HCT116 (cell line): ENCODE data around the gene CST4. TPM values are rescaled to one million over a fixed set of nuclear protein-coding genes. Genes with fewer than 3 reads are reported as not detected.

ENCODE experiments used
- ATAC-seq: fragments of 200-7000 bp; cut with Tn5 transposase; 2 replicates; pipeline ENCODE4 v1.9.1; 2020; ENCODE audit warnings: mild to moderate bottlenecking, moderate library complexity
- BruUV-seq: library from RNA; stranded (reverse); fragments of 400-500 nt; replicated peaks from 2 replicates; lab custom pipeline; 2021; lab: Mats Ljungman, UMichigan
- CTCF ChIA-PET: fragments of 300-600 bp; sonication (Branson Sonifier 250); formaldehyde crosslinking; loops from one replicate; lab custom pipeline; 2021; ENCODE audit warnings: antibody characterized with exemption; lab: Charles Lee
- POLR2A ChIA-PET: fragments of 300-600, 350-600 bp; sonication (Branson Sonifier 250); formaldehyde crosslinking; loops from one replicate; lab custom pipeline; 2021; ENCODE audit warnings: antibody characterized with exemption; lab: Charles Lee
- RAD21 ChIA-PET, 2 experiments: fragments of 300-600 bp; sonication (Branson Sonifier 250); formaldehyde crosslinking; loops; one replicate each; lab custom pipeline; 2023; ENCODE audit warnings: low total read pairs in 2 of 2; ENCODE audit not compliant: uncharacterized antibody in 2 of 2, unreplicated experiment in 2 of 2, low non-redundant PET in 1 of 2; lab: Charles Lee
- DNase-seq: peaks from one replicate; pipeline ENCODE4 v3.0.0-alpha.2; 2010; ENCODE audit warnings: low read depth, low spot score
- H2AFZ ChIP-seq: fragments of 200-600 bp; shearing (Covaris generic), sonication (generic); 2 replicates; pipeline ENCODE4 v1.6.1; 2017; ENCODE audit warnings: low read depth, mixed run types, mixed read lengths, antibody characterized with exemption, low read length; ENCODE audit not compliant: poor library complexity, severe bottlenecking
- H3K27ac ChIP-seq: 2 replicates; pipeline ENCODE4 v1.5.1; 2012; ENCODE audit warnings: low read depth, low read length
- H3K27me3 ChIP-seq: fragments of 200-600 bp; sonication (generic); 2 replicates; pipeline ENCODE4 v1.6.1; 2016; ENCODE audit warnings: mixed run types, low read length, mixed read lengths; ENCODE audit not compliant: insufficient read depth
- H3K36me3 ChIP-seq, 2 experiments: fragments of 200-500 bp in 1 of 2; fragments of 200-600 bp in 1 of 2; sonication (Bioruptor generic) in 1 of 2; sonication (generic) in 1 of 2; 2 replicates each; pipeline versions ENCODE4 v1.5.1 to v1.6.1; 2014 to 2016; ENCODE audit warnings: low read length in 2 of 2, inconsistent platforms in 1 of 2, mixed read lengths in 1 of 2, mixed run types in 1 of 2; ENCODE audit not compliant: insufficient read depth in 2 of 2, control insufficient read depth in 1 of 2
- H3K4me1 ChIP-seq, 2 experiments: fragments of 200-600 bp in 1 of 2; sonication (generic) in 1 of 2; 2 replicates each; pipeline versions ENCODE4 v1.5.1 to v1.6.1; 2012 to 2017; ENCODE audit warnings: low read length in 2 of 2, inconsistent platforms in 1 of 2, mild to moderate bottlenecking in 1 of 2, mixed read lengths in 1 of 2, mixed run types in 1 of 2, moderate library complexity in 1 of 2; ENCODE audit not compliant: insufficient read depth in 2 of 2, control insufficient read depth in 1 of 2
- H3K4me2 ChIP-seq: fragments of 200-600 bp; sonication (generic); 2 replicates; pipeline ENCODE4 v1.6.1; 2017; ENCODE audit warnings: mixed run types, low read length, mixed read lengths
- H3K4me3 ChIP-seq, 2 experiments: fragments of 200-600 bp in 1 of 2; sonication (generic) in 1 of 2; replicated peaks in 1 of 2; 2 replicates each; pipeline ENCODE4 v1.5.1; 2011 to 2016; ENCODE audit warnings: low read length in 2 of 2, control low read depth in 1 of 2, low read depth in 1 of 2, mild to moderate bottlenecking in 1 of 2, mixed read lengths in 1 of 2, mixed run types in 1 of 2
- H3K79me2 ChIP-seq: fragments of 200-600 bp; sonication (generic); 2 replicates; pipeline ENCODE4 v1.6.1; 2017; ENCODE audit warnings: mild to moderate bottlenecking, mixed run types, low read length, moderate library complexity, mixed read lengths; ENCODE audit not compliant: insufficient read depth
- H3K9ac ChIP-seq: fragments of 200-600 bp; sonication (generic); 2 replicates; pipeline ENCODE4 v1.6.1; 2016; ENCODE audit warnings: low read length, mixed read lengths
- H3K9me2 ChIP-seq: fragments of 200-600 bp; sonication (generic), shearing (Covaris generic); 2 replicates; pipeline ENCODE4 v1.6.1; 2017; ENCODE audit warnings: mixed run types, mild to moderate bottlenecking, moderate library complexity; ENCODE audit not compliant: insufficient read depth
- H3K9me3 ChIP-seq, 2 experiments: fragments of 200-500 bp in 1 of 2; fragments of 200-600 bp in 1 of 2; sonication (Bioruptor generic) in 1 of 2; sonication (generic) in 1 of 2; 2 replicates each; pipeline ENCODE4 v1.6.1; 2014 to 2017; ENCODE audit warnings: low read length in 2 of 2, mixed read lengths in 2 of 2, inconsistent platforms in 1 of 2, low read depth in 1 of 2, mild to moderate bottlenecking in 1 of 2, mixed run types in 1 of 2, moderate library complexity in 1 of 2; ENCODE audit not compliant: control insufficient read depth in 1 of 2, insufficient read depth in 1 of 2
- H4K20me1 ChIP-seq: fragments of 200-600 bp; sonication (generic), shearing (Covaris generic); 2 replicates; pipeline ENCODE4 v1.6.1; 2017; ENCODE audit warnings: mixed run types, mild to moderate bottlenecking, moderate library complexity; ENCODE audit not compliant: insufficient read depth
- CBX3 ChIP-seq: IDR thresholded peaks from 2 replicates; pipeline ENCODE4 v1.6.1; 2012; ENCODE audit warnings: low read depth
- CTCF ChIP-seq, 3 experiments: fragments of 200-600 bp in 1 of 3; sonication (generic) in 1 of 3; IDR thresholded peaks in 2 of 3; conservative IDR thresholded peaks in 1 of 3; 2 replicates each; pipeline ENCODE4 v1.5.1; 2012 to 2017; ENCODE audit warnings: low read depth in 2 of 3, low read length in 2 of 3, antibody characterized with exemption in 1 of 3, borderline replicate concordance in 1 of 3, control low read depth in 1 of 3, mild to moderate bottlenecking in 1 of 3, mixed read lengths in 1 of 3, mixed run types in 1 of 3, moderate library complexity in 1 of 3; ENCODE audit not compliant: insufficient read depth in 1 of 3
- EZH2 ChIP-seq: fragments of 200-600 bp; sonication (generic); IDR thresholded peaks from 2 replicates; pipeline ENCODE4 v1.6.1; 2017; ENCODE audit warnings: antibody characterized with exemption, mixed run types
- FOSL1 ChIP-seq: IDR thresholded peaks from 2 replicates; pipeline ENCODE4 v1.6.1; 2012; ENCODE audit warnings: low read depth
- RAD21 ChIP-seq: IDR thresholded peaks from 2 replicates; pipeline ENCODE4 v1.6.1; 2012; ENCODE audit warnings: low read depth, mild to moderate bottlenecking
- SIN3A ChIP-seq: IDR thresholded peaks from 2 replicates; pipeline ENCODE4 v1.6.1; 2012; ENCODE audit warnings: low read depth
- SRF ChIP-seq: IDR thresholded peaks from 2 replicates; pipeline ENCODE4 v1.6.1; 2012; ENCODE audit warnings: low read depth
- intact Hi-C: fragments of 100-400 bp; cut with micrococcal nuclease; formaldehyde crosslinking; loops from 2 replicates; pipeline ENCODE4 v1.10.0; 2022
- total RNA-seq: library from RNA; stranded (reverse); gene quantifications from one replicate; pipeline ENCODE4 v1.2.1, GENCODE V29; 2021; ENCODE audit not compliant: unreplicated experiment
- TF ChIP-seq, protein P1 (sequence below): IDR thresholded peaks from 2 replicates; pipeline ENCODE4 v1.6.1; 2012

The CST4 gene
- total RNA-seq, 1 experiment from 2014 or later: not detected

DNA sequence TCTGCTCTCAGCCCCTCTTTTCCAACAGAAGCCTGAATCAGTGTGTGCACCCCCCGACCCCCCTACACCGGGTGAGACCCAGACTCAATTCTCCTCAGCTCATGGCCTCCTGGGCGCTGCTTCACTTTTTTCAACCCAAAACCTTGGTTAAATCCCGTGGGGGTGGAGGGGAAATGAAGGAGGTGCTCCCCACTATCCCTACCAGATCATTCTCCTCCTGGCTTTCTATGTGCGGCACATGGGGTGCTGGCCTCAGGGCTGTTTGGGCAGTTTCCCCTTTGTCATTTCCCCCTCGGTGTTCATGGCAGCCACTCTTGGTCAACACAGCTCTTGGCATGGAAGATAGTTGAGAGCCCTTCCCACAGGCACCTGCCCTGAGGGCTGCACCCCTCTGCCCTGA is 4.6 kb downstream of the CST4 start:
- no peaks in the 10 kb centered on the region for H3K79me2 ChIP-seq
- H3K9ac ChIP-seq: no peak overlapping the region
- H4K20me1 ChIP-seq: no peaks in the 10 kb centered on the region
- H3K4me1 ChIP-seq: no peaks in the 10 kb centered on the region
- ChIA-PET POLR2A (no interaction called here), CTCF (no interaction called here), RAD21 (no interaction called here)
- H3K9me3 ChIP-seq: no peaks in the 10 kb centered on the region
- 0 out of 2 replicates have a peak, but pooled peaks cover 4% of the 10 kb centered on the region for H3K27me3 ChIP-seq
- no peak overlapping the region for H2AFZ ChIP-seq
- no peak overlapping the region for H3K4me2 ChIP-seq
- ATAC-seq (no peak), DNase-seq (no peak)
- H3K4me3 ChIP-seq: no peak overlapping the region
- no peak for TF ChIP-seq SIN3A
- TF ChIP-seq FOSL1: no peak
- TF ChIP-seq RAD21: no peak
- no peak for TF ChIP-seq CBX3
- TF ChIP-seq EZH2: no peak
- H3K9me2 ChIP-seq: no peaks in the 10 kb centered on the region
- no peak overlapping the region for H3K27ac ChIP-seq
- no TSS peak for BruUV-seq
- H3K36me3 ChIP-seq: no peaks in the 10 kb centered on the region
- intact Hi-C loops: no loop called here

DNA sequence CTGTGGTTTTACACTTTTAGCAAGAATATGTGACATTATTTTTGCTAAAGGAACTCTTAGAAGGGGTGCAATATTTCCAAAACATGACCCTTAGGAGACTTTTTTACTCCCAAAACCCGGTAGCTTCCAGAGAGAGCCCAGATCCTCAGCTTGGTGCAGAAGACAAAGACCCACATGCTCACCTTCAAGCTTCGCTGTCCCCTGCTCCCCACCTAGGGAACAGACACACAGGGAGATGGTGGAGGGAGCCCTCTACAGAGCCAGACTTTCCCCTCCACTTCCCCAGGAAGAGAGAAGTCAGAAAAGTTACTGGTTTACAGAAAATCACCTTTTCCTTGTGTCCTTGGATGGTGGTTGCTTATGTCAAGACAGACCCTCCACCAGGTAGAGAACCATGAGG is 5.0 kb downstream of the CST4 start:
- H3K36me3 ChIP-seq: no peaks in the 10 kb centered on the region
- DNase-seq (no peak), ATAC-seq (no peak)
- no peaks in the 10 kb centered on the region for H3K4me1 ChIP-seq
- H3K9me3 ChIP-seq: no peaks in the 10 kb centered on the region
- H3K4me2 ChIP-seq: no peak overlapping the region
- ChIA-PET CTCF (no interaction called here), POLR2A (no interaction called here), RAD21 (no interaction called here)
- intact Hi-C loops: no loop called here
- H3K27ac ChIP-seq: no peak overlapping the region
- no TSS peak for BruUV-seq
- no peak overlapping the region for H2AFZ ChIP-seq
- H3K79me2 ChIP-seq: no peaks in the 10 kb centered on the region
- TF ChIP-seq CBX3 (no peak), SRF (no peak), CTCF (IDR thresholded peaks at IDR 0.05 in 2 of 3, conservative IDR thresholded peaks at IDR 0.05 in 1 of 3; ENCODE audit: borderline replicate concordance in 1 of 3, insufficient read depth in 1 of 3, low read depth in 2 of 3, low read length in 2 of 3) (no peak), RAD21 (no peak), FOSL1 (no peak)
- TF ChIP-seq, protein P1, sequence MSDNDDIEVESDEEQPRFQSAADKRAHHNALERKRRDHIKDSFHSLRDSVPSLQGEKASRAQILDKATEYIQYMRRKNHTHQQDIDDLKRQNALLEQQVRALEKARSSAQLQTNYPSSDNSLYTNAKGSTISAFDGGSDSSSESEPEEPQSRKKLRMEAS: no peak
- peaks cover 4% of the 10 kb centered on the region; the same call in 1 of the 2 replicates for H3K27me3 ChIP-seq
- no peak overlapping the region for H3K9ac ChIP-seq
- H3K9me2 ChIP-seq: no peaks in the 10 kb centered on the region
- H3K4me3 ChIP-seq: no peak overlapping the region
- H4K20me1 ChIP-seq: no peaks in the 10 kb centered on the region
